Karpas-422 (cell line): ENCODE results near the gene GON4L. TPM values are rescaled to one million over a fixed set of nuclear protein-coding genes. Genes with fewer than 3 reads are reported as not detected.
A peak's percentile ranks its signal among the peaks of the same experiment; 100 is the strongest.

ENCODE experiments used
- DNase-seq: peaks from one replicate; pipeline ENCODE4 v3.0.0-alpha.2; 2015
- H2AFZ ChIP-seq: fragments of 200-600 bp; sonication (generic); 2 replicates; pipeline ENCODE4 v1.6.1; 2014; ENCODE audit warnings: antibody characterized with exemption, low read length, mixed read lengths
- H3K27ac ChIP-seq: fragments of 200-600 bp; sonication (generic); 2 replicates; pipeline ENCODE4 v1.5.1; 2014; ENCODE audit warnings: mild to moderate bottlenecking, low read length, moderate library complexity
- H3K27me3 ChIP-seq: fragments of 200-600 bp; sonication (generic); 2 replicates; pipeline ENCODE4 v1.6.1; 2014; ENCODE audit warnings: low read length, mixed read lengths
- H3K36me3 ChIP-seq: fragments of 200-600 bp; sonication (generic); 2 replicates; pipeline ENCODE4 v1.6.1; 2014; ENCODE audit warnings: low read length, mixed read lengths; ENCODE audit not compliant: insufficient read depth
- H3K4me1 ChIP-seq: fragments of 200-600 bp; sonication (generic); 2 replicates; pipeline ENCODE4 v1.6.1; 2014; ENCODE audit warnings: mild to moderate bottlenecking, low read length, mixed read lengths
- H3K4me2 ChIP-seq: fragments of 200-600 bp; sonication (generic); 2 replicates; pipeline ENCODE4 v1.6.1; 2014; ENCODE audit warnings: low read length, low read depth, mild to moderate bottlenecking; ENCODE audit not compliant: poor library complexity, severe bottlenecking
- H3K4me3 ChIP-seq: fragments of 200-600 bp; sonication (generic); 2 replicates; pipeline ENCODE4 v1.5.1; 2014; ENCODE audit warnings: mild to moderate bottlenecking, antibody characterized with exemption, low read length, mixed read lengths
- H3K79me2 ChIP-seq: fragments of 200-600 bp; sonication (generic); 2 replicates; pipeline ENCODE4 v1.6.1; 2014; ENCODE audit warnings: mild to moderate bottlenecking, low read length, mixed read lengths
- H3K9ac ChIP-seq: fragments of 200-600 bp; sonication (generic); 2 replicates; pipeline ENCODE4 v1.6.0; 2014; ENCODE audit warnings: low read length
- H3K9me2 ChIP-seq: fragments of 200-600 bp; sonication (generic), shearing (Covaris generic); replicated peaks from 2 replicates; pipeline ENCODE4 v1.6.0; 2014; ENCODE audit warnings: mild to moderate bottlenecking, low read length, moderate library complexity; ENCODE audit not compliant: insufficient read depth
- H3K9me3 ChIP-seq: fragments of 300-700, 200-600 bp; sonication (generic); 2 replicates; pipeline ENCODE4 v1.6.1; 2014; ENCODE audit warnings: low read length, mixed read lengths
- H4K20me1 ChIP-seq: fragments of 200-600 bp; sonication (generic); 2 replicates; pipeline ENCODE4 v1.6.1; 2014; ENCODE audit warnings: mild to moderate bottlenecking, antibody characterized with exemption, low read length, low read depth; ENCODE audit not compliant: insufficient read depth
- total RNA-seq: library from RNA; depleted of rRNA; stranded (reverse); fragments of >200 nt; shearing (Covaris generic); gene quantifications from 2 replicates; pipeline ENCODE4 v1.2.3, GENCODE V29; 2014; ENCODE audit warnings: low replicate concordance

The GON4L gene
- total RNA-seq, 1 experiment from 2014 or later = 32.9 TPM

DNA sequence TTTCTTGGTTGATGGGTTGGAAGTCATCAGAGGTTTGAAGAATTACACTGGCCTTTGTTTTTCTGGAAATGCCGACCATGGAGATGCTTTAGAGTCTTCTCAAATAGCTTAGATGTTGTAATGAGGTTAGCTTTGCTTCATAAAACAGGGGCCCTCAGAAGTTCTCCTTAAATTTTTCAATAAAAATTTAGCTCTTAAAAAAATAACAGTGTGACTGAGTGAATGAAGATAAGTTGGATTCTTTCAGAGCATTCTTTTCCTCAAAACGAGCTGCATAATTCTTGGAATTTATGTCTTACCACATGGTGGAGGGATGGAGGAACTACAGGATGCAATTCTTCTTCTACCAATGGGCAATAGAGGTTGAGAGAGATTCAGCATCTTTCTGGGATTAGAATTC lies 25.8 kb upstream of the GON4L start:
- Histone ChIP-seq H3K4me1 (peaks cover 13% of the 10 kb centered on the region), H2AFZ (no peak overlapping the region), H3K9me3 (no peaks in the 10 kb centered on the region), H3K9ac (no peak overlapping the region), H3K36me3 (no peaks in the 10 kb centered on the region; the same call in 1 of the 2 replicates), H3K27ac (peak overlapping the region; percentile 58; the same call in 1 of the 2 replicates), H3K27me3 (no peaks in the 10 kb centered on the region), H3K9me2 (no peaks in the 10 kb centered on the region), H3K4me3 (no peak overlapping the region), H3K4me2 (no peak overlapping the region), H4K20me1 (no peaks in the 10 kb centered on the region), H3K79me2 (no peaks in the 10 kb centered on the region)
- no peak for DNase-seq

GRCh38 chr1:155882235-155882634 lies 25.2 kb upstream of the GON4L start:
- Histone ChIP-seq H3K4me1 (peaks cover 13% of the 10 kb centered on the region), H3K36me3 (no peaks in the 10 kb centered on the region; the same call in 1 of the 2 replicates), H4K20me1 (no peaks in the 10 kb centered on the region)

GRCh38 chr1:155880950-155881349 lies 23.9 kb upstream of the GON4L start:
- H3K9ac ChIP-seq = no peak overlapping the region
- H3K79me2 ChIP-seq = no peaks in the 10 kb centered on the region
- DNase-seq = no peak
- H3K9me2 ChIP-seq = no peaks in the 10 kb centered on the region
- no peak overlapping the region for H3K4me2 ChIP-seq
- H3K36me3 ChIP-seq = no peaks in the 10 kb centered on the region; the same call in 1 of the 2 replicates
- H3K27me3 ChIP-seq = no peaks in the 10 kb centered on the region
- H4K20me1 ChIP-seq = no peaks in the 10 kb centered on the region
- H3K4me3 ChIP-seq = no peak overlapping the region
- no peak overlapping the region for H3K27ac ChIP-seq
- H3K9me3 ChIP-seq = no peaks in the 10 kb centered on the region
- H3K4me1 ChIP-seq = peaks cover 13% of the 10 kb centered on the region
- H2AFZ ChIP-seq = no peak overlapping the region

More at GRCh38 chr1:155882235-155882634, 25.2 kb upstream of the GON4L start:
- Histone ChIP-seq H3K27ac (peak overlapping the region; percentile 58), H3K79me2 (no peaks in the 10 kb centered on the region), H3K4me2 (no peak overlapping the region), H3K9me3 (no peaks in the 10 kb centered on the region), H3K27me3 (no peaks in the 10 kb centered on the region), H3K9ac (no peak overlapping the region), H3K9me2 (no peaks in the 10 kb centered on the region), H2AFZ (no peak overlapping the region), H3K4me3 (no peak overlapping the region)
- no peak for DNase-seq

DNA sequence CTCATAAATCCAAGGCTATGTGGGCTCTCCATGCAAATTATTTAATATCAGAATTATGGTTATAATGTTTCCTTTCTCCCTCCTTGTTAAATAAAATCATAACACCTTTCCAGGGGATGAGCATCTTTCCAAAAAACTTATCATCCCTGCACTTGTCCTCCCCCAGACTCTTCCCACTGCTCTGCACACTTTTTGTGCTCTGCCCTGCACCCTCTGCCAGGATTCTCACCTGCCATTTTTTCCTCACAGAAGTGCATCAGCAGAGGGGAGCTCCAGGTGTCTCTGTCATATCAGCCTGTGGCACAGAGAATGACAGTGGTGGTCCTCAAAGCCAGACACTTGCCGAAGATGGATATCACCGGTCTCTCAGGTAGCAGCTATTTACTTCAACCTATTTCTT lies 23.2 kb upstream of the GON4L start:
- DNase-seq = no peak
- Histone ChIP-seq H3K79me2 (no peaks in the 10 kb centered on the region), H3K4me3 (no peak overlapping the region), H3K9ac (no peak overlapping the region), H3K36me3 (no peaks in the 10 kb centered on the region; the same call in 1 of the 2 replicates), H3K4me2 (no peak overlapping the region), H3K9me3 (no peaks in the 10 kb centered on the region), H2AFZ (no peak overlapping the region), H4K20me1 (no peaks in the 10 kb centered on the region), H3K9me2 (no peaks in the 10 kb centered on the region), H3K4me1 (peaks cover 13% of the 10 kb centered on the region), H3K27me3 (no peaks in the 10 kb centered on the region), H3K27ac (no peak overlapping the region)

- no peak overlapping the region for H3K27ac ChIP-seq
- no peak overlapping the region for H2AFZ ChIP-seq
- no peaks in the 10 kb centered on the region; the same call in 1 of the 2 replicates for H3K79me2 ChIP-seq
- H3K4me2 ChIP-seq = no peak overlapping the region
- H3K4me3 ChIP-seq = no peak overlapping the region
- no peaks in the 10 kb centered on the region for H3K27me3 ChIP-seq
- H4K20me1 ChIP-seq = no peaks in the 10 kb centered on the region
- no peak for DNase-seq
- peaks cover 8% of the 10 kb centered on the region for H3K4me1 ChIP-seq
- no peaks in the 10 kb centered on the region; the same call in 1 of the 2 replicates for H3K36me3 ChIP-seq
- no peaks in the 10 kb centered on the region for H3K9me3 ChIP-seq
- H3K9me2 ChIP-seq = no peaks in the 10 kb centered on the region
- H3K9ac ChIP-seq = no peak overlapping the region
These were observed 20.9 kb upstream of the GON4L start for GRCh38 chr1:155877945-155878344.

DNA sequence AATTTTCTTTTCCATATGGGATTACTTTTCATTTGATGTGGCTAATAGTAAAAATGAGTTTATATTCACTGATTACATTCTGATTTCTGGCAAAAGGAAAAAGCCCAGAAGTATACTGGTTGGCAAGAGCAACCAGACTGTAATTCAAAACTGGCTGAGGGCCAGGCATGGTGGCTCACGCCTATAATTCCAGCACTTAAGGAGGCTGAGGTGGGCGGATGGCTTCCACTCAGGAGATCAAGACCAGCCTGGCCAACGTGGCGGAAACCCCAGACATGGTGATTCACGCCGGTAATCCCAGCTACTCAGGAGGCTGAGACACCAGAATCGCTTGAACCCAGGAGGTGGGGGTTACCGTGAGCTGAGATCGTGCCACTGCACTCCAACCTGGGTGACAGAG lies 16.8 kb upstream of the GON4L start:
- no peaks in the 10 kb centered on the region for H3K27me3 ChIP-seq
- H3K4me2 ChIP-seq = no peak overlapping the region
- DNase-seq = no peak
- no peaks in the 10 kb centered on the region for H3K36me3 ChIP-seq
- no peaks in the 10 kb centered on the region for H3K4me1 ChIP-seq
- H3K9me3 ChIP-seq = no peaks in the 10 kb centered on the region
- no peak overlapping the region for H3K27ac ChIP-seq
- H3K79me2 ChIP-seq = peaks cover 14% of the 10 kb centered on the region; the same call in 1 of the 2 replicates
- no peaks in the 10 kb centered on the region for H3K9me2 ChIP-seq
- no peak overlapping the region for H3K4me3 ChIP-seq
- no peak overlapping the region for H3K9ac ChIP-seq
- no peaks in the 10 kb centered on the region for H4K20me1 ChIP-seq
- H2AFZ ChIP-seq = no peak overlapping the region

GRCh38 chr1:155872527-155872926 lies 15.5 kb upstream of the GON4L start:
- H3K4me2 ChIP-seq = no peak overlapping the region
- H3K4me3 ChIP-seq = no peak overlapping the region
- H4K20me1 ChIP-seq = no peaks in the 10 kb centered on the region
- DNase-seq = no peak
- H3K27ac ChIP-seq = no peak overlapping the region
- H3K27me3 ChIP-seq = no peaks in the 10 kb centered on the region
- no peak overlapping the region for H2AFZ ChIP-seq
- no peaks in the 10 kb centered on the region for H3K36me3 ChIP-seq
- H3K9me3 ChIP-seq = no peaks in the 10 kb centered on the region
- H3K4me1 ChIP-seq = no peaks in the 10 kb centered on the region
- no peak overlapping the region for H3K9ac ChIP-seq
- peaks cover 27% of the 10 kb centered on the region for H3K79me2 ChIP-seq
- H3K9me2 ChIP-seq = no peaks in the 10 kb centered on the region

- H3K4me2 ChIP-seq = no peak overlapping the region
- no peak overlapping the region for H3K9ac ChIP-seq
- H3K4me3 ChIP-seq = no peak overlapping the region
- no peak overlapping the region for H2AFZ ChIP-seq
- no peaks in the 10 kb centered on the region for H3K27me3 ChIP-seq
- H3K4me1 ChIP-seq = no peaks in the 10 kb centered on the region
- no peak overlapping the region for H3K27ac ChIP-seq
- no peaks in the 10 kb centered on the region for H3K9me2 ChIP-seq
- H3K79me2 ChIP-seq = peaks cover 31% of the 10 kb centered on the region
- H3K9me3 ChIP-seq = no peaks in the 10 kb centered on the region
- no peak for DNase-seq
- no peaks in the 10 kb centered on the region for H3K36me3 ChIP-seq
- no peaks in the 10 kb centered on the region for H4K20me1 ChIP-seq
These were observed 14.4 kb upstream of the GON4L start for GRCh38 chr1:155871390-155871789.

GRCh38 chr1:155867766-155868165 lies 10.8 kb upstream of the GON4L start:
- Histone ChIP-seq H3K9me2 (no peaks in the 10 kb centered on the region), H2AFZ (no peak overlapping the region), H3K27me3 (no peaks in the 10 kb centered on the region), H3K4me3 (no peak overlapping the region), H3K4me2 (no peak overlapping the region), H3K36me3 (no peaks in the 10 kb centered on the region), H3K27ac (no peak overlapping the region), H3K4me1 (no peaks in the 10 kb centered on the region), H3K9ac (no peak overlapping the region), H3K79me2 (peaks cover 54% of the 10 kb centered on the region), H4K20me1 (no peaks in the 10 kb centered on the region), H3K9me3 (no peaks in the 10 kb centered on the region)
- peak; percentile 23 for DNase-seq
